Mucosa of descending colon (tissue), 3 donors: ENCODE measurements around the gene SERPINF2. TPM values are rescaled to one million over a fixed set of nuclear protein-coding genes. Genes with fewer than 3 reads are reported as not detected.
A peak's percentile ranks its signal among the peaks of the same experiment; 100 is the strongest.

Experiments
- ATAC-seq: fragments of 200-7000 bp; cut with Tn5 transposase; one replicate; pipeline ENCODE4 v1.9.1; 2020; ENCODE audit warnings: mild to moderate bottlenecking, moderate library complexity
- DNase-seq, 3 donors: peaks; one replicate each; pipeline ENCODE4 v3.0.0-alpha.2; 2020
- H3K36me3 ChIP-seq: fragments of 200-600 bp; one replicate; pipeline ENCODE4 v1.8.0; 2021; ENCODE audit warnings: low read depth, mild to moderate bottlenecking
- H3K4me1 ChIP-seq: fragments of 200-600 bp; one replicate; pipeline ENCODE4 v1.8.0; 2021; ENCODE audit warnings: low read depth, mild to moderate bottlenecking
- H3K4me3 ChIP-seq: fragments of 200-600 bp; one replicate; pipeline ENCODE4 v1.8.0; 2021; ENCODE audit warnings: mild to moderate bottlenecking
- H3K9me3 ChIP-seq: fragments of 200-600 bp; one replicate; pipeline ENCODE4 v1.8.0; 2021; ENCODE audit warnings: mild to moderate bottlenecking
- CTCF ChIP-seq: fragments of 200-600 bp; IDR thresholded peaks from one replicate; pipeline ENCODE4 v1.8.0; 2022; ENCODE audit warnings: antibody characterized with exemption, mild to moderate bottlenecking
- intact Hi-C, 2 donors: fragments of 100-400 bp; cut with DNase I in 1 of 2; cut with micrococcal nuclease in 1 of 2; formaldehyde crosslinking; loops; one replicate each; pipeline versions ENCODE4 v1.11.0 to v1.11.1; 2022; cut with DNase I, micrococcal nuclease
- total RNA-seq, 3 donors: library from RNA; stranded (reverse); fragmentation: NEBNext Ultra II Directional in 2 of 3; extraction: Animal tissue kit (Norgen Biotek cat#: 25700) in 2 of 3; gene quantifications; one replicate each; pipeline versions ENCODE4 v1.2.1 to v1.2.4, GENCODE V29; 2021 to 2023
- donor health status: DM: no; HTN: no; CAD: no; lungs with moderate emphysema.
- donor health status: DM: no; HTN: no; CAD: no.
- donor health status: DM: no; HTN: yes; CAD: no.

The SERPINF2 gene
- total RNA-seq, 3 donors from 2014 or later, result 0.78 to 8.2 (median 2.9) TPM

- intact Hi-C loops, result no loop called here
- Histone ChIP-seq H3K4me1 (peaks cover 38% of the 10 kb centered on the region), H3K36me3 (peaks cover 9% of the 10 kb centered on the region), H3K9me3 (no peaks in the 10 kb centered on the region), H3K4me3 (no peak overlapping the region)
- no peak for TF ChIP-seq CTCF
- DNase-seq (no peak), ATAC-seq (no peak)
Observed at GRCh38 chr17:1710807-1711553, 31.7 kb upstream of the SERPINF2 start.

- Histone ChIP-seq H3K4me1 (peaks cover 38% of the 10 kb centered on the region), H3K36me3 (peaks cover 14% of the 10 kb centered on the region), H3K4me3 (no peak overlapping the region), H3K9me3 (no peaks in the 10 kb centered on the region)
- DNase-seq (no peak), ATAC-seq (no peak)
- intact Hi-C loops, result no loop called here
- no peak for TF ChIP-seq CTCF
Observed at GRCh38 chr17:1711804-1712203, 30.9 kb upstream of the SERPINF2 start.

GRCh38 chr17:1712271-1712670 is 30.4 kb upstream of the SERPINF2 start:
- Histone ChIP-seq H3K36me3 (peaks cover 14% of the 10 kb centered on the region), H3K4me1 (peaks cover 38% of the 10 kb centered on the region), H3K9me3 (no peaks in the 10 kb centered on the region), H3K4me3 (no peak overlapping the region)
- peak in 1 of 3 donors; percentile 34 for DNase-seq
- intact Hi-C loops, result no loop called here
- no peak for ATAC-seq
- TF ChIP-seq CTCF, result no peak

GRCh38 chr17:1713160-1713877 is 29.4 kb upstream of the SERPINF2 start:
- no peak for TF ChIP-seq CTCF
- H3K4me3 ChIP-seq, result no peak overlapping the region
- no peak for DNase-seq
- no peak for ATAC-seq
- H3K36me3 ChIP-seq, result peaks cover 14% of the 10 kb centered on the region
- intact Hi-C loops, result no loop called here
- peaks cover 47% of the 10 kb centered on the region for H3K4me1 ChIP-seq
- H3K9me3 ChIP-seq, result no peaks in the 10 kb centered on the region

- intact Hi-C loops, result no loop called here
- ATAC-seq (no peak), DNase-seq (peak; percentile 65 to 76 (median 70))
- peak; percentile 40 for TF ChIP-seq CTCF
- Histone ChIP-seq H3K36me3 (peaks cover 14% of the 10 kb centered on the region), H3K4me1 (peaks cover 49% of the 10 kb centered on the region), H3K9me3 (no peaks in the 10 kb centered on the region), H3K4me3 (no peak overlapping the region)
Observed at GRCh38 chr17:1713878-1714426, 28.7 kb upstream of the SERPINF2 start.
